Thoracic aorta (tissue), 2 donors: ENCODE results near the gene CFHR5. TPM values are rescaled to one million over a fixed set of nuclear protein-coding genes. Genes with fewer than 3 reads are reported as not detected.

Experiments
- ATAC-seq: fragments of 150-250 bp; one replicate; pipeline ENCODE4 v1.8.0; 2017; ENCODE audit warnings: low read depth; ENCODE audit not compliant: insufficient number of reproducible peaks, low FRiP score
- DNase-seq: peaks from one replicate; pipeline ENCODE4 v3.0.0-alpha.2; 2020; ENCODE audit warnings: low spot score
- H3K27ac ChIP-seq, 2 donors: fragments of 200-600 bp; sonication (generic); 1 replicate in 1 of 2; 2 replicates in 1 of 2; pipeline ENCODE4 v1.5.1; 2016; ENCODE audit warnings: mild to moderate bottlenecking in 2 of 2, moderate library complexity in 2 of 2
- H3K27me3 ChIP-seq: fragments of 200-600 bp; sonication (generic); replicated peaks from 2 replicates; pipeline ENCODE4 v1.6.0; 2016; ENCODE audit warnings: mild to moderate bottlenecking; ENCODE audit not compliant: insufficient read depth
- H3K36me3 ChIP-seq: fragments of 200-600 bp; sonication (generic); one replicate; pipeline ENCODE4 v1.5.1; 2016
- H3K4me1 ChIP-seq, 2 donors: fragments of 200-600 bp; sonication (generic); 1 replicate in 1 of 2; 2 replicates in 1 of 2; pipeline versions ENCODE4 v1.5.1 to v1.6.0; 2016; ENCODE audit warnings: low read depth in 2 of 2, mild to moderate bottlenecking in 1 of 2; ENCODE audit not compliant: control insufficient read depth in 1 of 2
- H3K4me3 ChIP-seq: fragments of 200-600 bp; sonication (generic); 2 replicates; pipeline ENCODE4 v1.5.1; 2016; ENCODE audit warnings: mild to moderate bottlenecking
- H3K9me3 ChIP-seq: fragments of 200-600 bp; sonication (generic); 2 replicates; pipeline ENCODE4 v1.5.1; 2016
- CTCF ChIP-seq: fragments of 200-600 bp; sonication (generic); IDR thresholded peaks from one replicate; pipeline ENCODE4 v1.5.1; 2019; ENCODE audit warnings: antibody characterized with exemption
- total RNA-seq, 2 donors: library from RNA; depleted of rRNA; stranded (reverse); fragments of >200 nt; gene quantifications; one replicate each; pipeline versions ENCODE4 v1.1.0 to v1.2.3, GENCODE V29; 2016

CFHR5 gene
- total RNA-seq, 2 donors from 2014 or later, result not detected

GRCh38 chr1:196954778-196955177 lies 22.6 kb upstream of the CFHR5 start:
- DNase-seq, result no peak
- Histone ChIP-seq H3K27me3 (no peaks in the 10 kb centered on the region), H3K36me3 (no peaks in the 10 kb centered on the region)

DNA sequence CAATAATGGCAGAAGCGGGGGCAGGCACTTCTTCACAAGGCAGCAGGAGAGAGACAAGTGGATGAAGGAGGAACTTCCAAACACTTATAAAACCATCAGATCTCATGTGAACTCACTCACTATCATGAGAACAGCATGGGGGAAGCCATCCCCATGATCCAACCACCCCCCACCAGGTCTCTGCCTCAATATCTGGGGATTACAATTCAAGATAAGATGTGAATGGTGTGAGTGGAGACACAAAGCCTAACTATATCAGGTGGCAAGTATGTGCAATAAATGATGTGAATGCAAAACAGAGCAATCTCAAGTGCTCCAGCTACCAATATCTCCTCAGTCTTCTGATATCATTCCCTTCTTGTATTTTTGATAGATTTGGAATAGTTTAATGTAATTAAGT lies 21.4 kb upstream of the CFHR5 start:
- ATAC-seq (no peak), DNase-seq (no peak)
- H3K9me3 ChIP-seq, result no peaks in the 10 kb centered on the region
- H3K27ac ChIP-seq, result no peak overlapping the region
- TF ChIP-seq CTCF, result no peak
- H3K4me1 ChIP-seq, result no peaks in the 10 kb centered on the region
- no peak overlapping the region for H3K4me3 ChIP-seq
- no peaks in the 10 kb centered on the region for H3K36me3 ChIP-seq
- H3K27me3 ChIP-seq, result no peaks in the 10 kb centered on the region

More at GRCh38 chr1:196954778-196955177, 22.6 kb upstream of the CFHR5 start:
- no peak overlapping the region for H3K4me3 ChIP-seq
- no peak for TF ChIP-seq CTCF
- no peak for ATAC-seq
- no peaks in the 10 kb centered on the region for H3K4me1 ChIP-seq
- H3K27ac ChIP-seq, result no peak overlapping the region
- H3K9me3 ChIP-seq, result no peaks in the 10 kb centered on the region

- no peak overlapping the region for H3K4me3 ChIP-seq
- H3K36me3 ChIP-seq, result no peaks in the 10 kb centered on the region
- no peaks in the 10 kb centered on the region for H3K27me3 ChIP-seq
- no peak overlapping the region for H3K27ac ChIP-seq
- H3K9me3 ChIP-seq, result no peaks in the 10 kb centered on the region
- TF ChIP-seq CTCF, result no peak
- H3K4me1 ChIP-seq, result no peaks in the 10 kb centered on the region
- ATAC-seq (no peak), DNase-seq (no peak)
These were observed 16.5 kb upstream of the CFHR5 start for GRCh38 chr1:196960854-196961253.

- no peaks in the 10 kb centered on the region for H3K9me3 ChIP-seq
- TF ChIP-seq CTCF, result no peak
- DNase-seq, result no peak
- H3K36me3 ChIP-seq, result no peaks in the 10 kb centered on the region
- H3K27ac ChIP-seq, result no peak overlapping the region
- H3K27me3 ChIP-seq, result no peaks in the 10 kb centered on the region
- no peak overlapping the region for H3K4me3 ChIP-seq
- no peak for ATAC-seq
- H3K4me1 ChIP-seq, result no peaks in the 10 kb centered on the region
These were observed 7.2 kb upstream of the CFHR5 start for GRCh38 chr1:196970182-196970581.

DNA sequence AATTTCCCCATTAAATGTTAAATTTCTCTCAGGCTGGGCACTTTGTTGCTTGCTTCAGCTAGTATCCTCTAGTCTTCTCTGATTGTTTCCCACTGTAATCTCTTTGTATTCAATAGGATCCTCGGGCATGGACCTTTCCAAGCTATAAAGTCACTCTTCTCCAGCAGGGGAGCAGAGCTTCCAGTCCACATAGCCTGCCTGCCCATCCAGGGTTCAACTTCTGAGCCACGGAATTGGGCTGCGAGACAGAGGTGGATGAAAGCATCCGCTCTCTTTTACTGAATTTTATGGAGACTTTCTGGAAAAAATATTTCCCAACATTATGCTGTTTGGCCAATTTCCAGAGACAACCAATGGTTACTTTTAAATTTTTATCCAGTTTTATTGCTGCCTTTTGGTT lies 1.1 kb upstream of the CFHR5 start:
- no peak for TF ChIP-seq CTCF
- H3K4me1 ChIP-seq, result no peaks in the 10 kb centered on the region
- ATAC-seq (no peak), DNase-seq (no peak)
- H3K27ac ChIP-seq, result no peak overlapping the region
- H3K4me3 ChIP-seq, result no peak overlapping the region
- no peaks in the 10 kb centered on the region for H3K27me3 ChIP-seq
- H3K36me3 ChIP-seq, result no peaks in the 10 kb centered on the region
- H3K9me3 ChIP-seq, result no peaks in the 10 kb centered on the region
